Upper lobe of right lung (tissue), 1 donor: ENCODE measurements around the gene PITRM1. TPM values are rescaled to one million over a fixed set of nuclear protein-coding genes. Genes with fewer than 3 reads are reported as not detected.
A peak's percentile ranks its signal among the peaks of the same experiment; 100 is the strongest.

ENCODE experiments used
- ATAC-seq: fragments of 200-7000 bp; cut with Tn5 transposase; one replicate; pipeline ENCODE4 v1.9.1; 2020; ENCODE audit warnings: mild to moderate bottlenecking, moderate library complexity
- DNase-seq: peaks from one replicate; pipeline ENCODE4 v3.0.0-alpha.2; 2020
- H3K27ac ChIP-seq: fragments of 200-600 bp; one replicate; pipeline ENCODE4 v1.8.0; 2022
- H3K27me3 ChIP-seq: fragments of 200-600 bp; one replicate; pipeline ENCODE4 v1.8.0; 2022; ENCODE audit warnings: mild to moderate bottlenecking
- H3K36me3 ChIP-seq: fragments of 200-600 bp; one replicate; pipeline ENCODE4 v1.8.0; 2022
- H3K4me1 ChIP-seq: fragments of 200-600 bp; one replicate; pipeline ENCODE4 v1.8.0; 2022
- H3K4me3 ChIP-seq: fragments of 200-600 bp; one replicate; pipeline ENCODE4 v1.8.0; 2022; ENCODE audit warnings: mild to moderate bottlenecking
- H3K9me3 ChIP-seq: fragments of 200-600 bp; one replicate; pipeline ENCODE4 v1.8.0; 2022
- CTCF ChIP-seq: fragments of 200-600 bp; IDR thresholded peaks from one replicate; pipeline ENCODE4 v1.8.0; 2022; ENCODE audit warnings: antibody characterized with exemption
- intact Hi-C: fragments of 100-400 bp; cut with DNase I; formaldehyde crosslinking; loops from one replicate; pipeline ENCODE4 v1.11.0; 2022
- total RNA-seq: library from RNA; stranded (reverse); fragmentation: NEBNext Ultra II Directional; extraction: Animal tissue kit (Norgen Biotek cat#: 25700); gene quantifications from one replicate; pipeline ENCODE4 v1.2.1, GENCODE V29; 2021
- donor health status: DM: no; HTN: yes; CAD: no; lungs with severe emphysema.

The PITRM1 gene
- total RNA-seq, 1 donor from 2014 or later: 65.0 TPM

- ATAC-seq (no peak), DNase-seq (no peak)
- TF ChIP-seq CTCF: no peak
- no peaks in the 10 kb centered on the region for H3K27me3 ChIP-seq
- H3K9me3 ChIP-seq: no peaks in the 10 kb centered on the region
- peaks cover 10% of the 10 kb centered on the region for H3K4me1 ChIP-seq
- no peak overlapping the region for H3K27ac ChIP-seq
- intact Hi-C loops: no loop called here
- H3K4me3 ChIP-seq: no peak overlapping the region
- H3K36me3 ChIP-seq: peaks cover 6% of the 10 kb centered on the region
These were observed 48.0 kb downstream of the PITRM1 start for GRCh38 chr10:3124412-3125175.

GRCh38 chr10:3123571-3124411 is 48.8 kb downstream of the PITRM1 start:
- intact Hi-C loops: no loop called here

GRCh38 chr10:3122486-3123205 is 49.9 kb downstream of the PITRM1 start:
- Histone ChIP-seq H3K9me3 (no peaks in the 10 kb centered on the region), H3K27me3 (no peaks in the 10 kb centered on the region), H3K4me3 (no peak overlapping the region), H3K4me1 (peaks cover 10% of the 10 kb centered on the region), H3K27ac (no peak overlapping the region), H3K36me3 (peaks cover 6% of the 10 kb centered on the region)
- DNase-seq: no peak
- TF ChIP-seq CTCF: no peak
- intact Hi-C loops: no loop called here
- no peak for ATAC-seq

More at GRCh38 chr10:3123571-3124411, 48.8 kb downstream of the PITRM1 start:
- DNase-seq (peak; percentile 79), ATAC-seq (peak; percentile 48)
- no peak overlapping the region for H3K4me3 ChIP-seq
- TF ChIP-seq CTCF: no peak
- no peaks in the 10 kb centered on the region for H3K9me3 ChIP-seq
- no peak overlapping the region for H3K27ac ChIP-seq
- no peaks in the 10 kb centered on the region for H3K27me3 ChIP-seq
- peaks cover 6% of the 10 kb centered on the region for H3K36me3 ChIP-seq
- H3K4me1 ChIP-seq: peaks cover 10% of the 10 kb centered on the region

- TF ChIP-seq CTCF: no peak
- no peak for ATAC-seq
- intact Hi-C loops: no loop called here
- Histone ChIP-seq H3K36me3 (peaks cover 6% of the 10 kb centered on the region), H3K27ac (no peak overlapping the region), H3K9me3 (no peaks in the 10 kb centered on the region), H3K4me3 (no peak overlapping the region), H3K4me1 (peaks cover 8% of the 10 kb centered on the region), H3K27me3 (no peaks in the 10 kb centered on the region)
- DNase-seq: no peak
These were observed 50.5 kb downstream of the PITRM1 start for GRCh38 chr10:3122034-3122433.

- no peak overlapping the region for H3K27ac ChIP-seq
- TF ChIP-seq CTCF: peak; percentile 34
- peaks cover 10% of the 10 kb centered on the region for H3K36me3 ChIP-seq
- ATAC-seq (peak; percentile 25), DNase-seq (no peak)
- H3K4me1 ChIP-seq: no peaks in the 10 kb centered on the region
- H3K9me3 ChIP-seq: no peaks in the 10 kb centered on the region
- intact Hi-C loops: no loop called here
- H3K27me3 ChIP-seq: no peaks in the 10 kb centered on the region
- no peak overlapping the region for H3K4me3 ChIP-seq
These were observed 52.7 kb downstream of the PITRM1 start for GRCh38 chr10:3119796-3120459.
